Stimulated activated effector memory CD8-positive, alpha-beta T cell treated with anti-CD3 and anti-CD28 coated beads, Interleukin-12 subunit alpha, Interleukin-12 subunit beta, amount 100 ng/mL, for 72 hours (primary cell): ENCODE results near the gene CUZD1.
"Not testable (repeated sequence)": the region's sequence is repeated elsewhere in the genome, so short reads cannot be mapped to it uniquely, and the experiment has no call there.

ENCODE experiments used
- ATAC-seq: fragments of 150-1000 bp; cut with Tn5 transposase; 2 replicates; pipeline ENCODE4 v1.10.0; 2021
- DNase-seq, 2 donors: peaks; one replicate each; pipeline ENCODE4 v3.0.0; 2021 to 2022; ENCODE audit warnings: low spot score in 2 of 2
- H3K27ac Mint-ChIP-seq: one replicate; pipeline ENCODE4 v1.8.0; 2022; ENCODE audit warnings: mild to moderate bottlenecking, mixed read lengths
- H3K36me3 Mint-ChIP-seq: one replicate; pipeline ENCODE4 v1.8.0; 2022; ENCODE audit warnings: mild to moderate bottlenecking, mixed read lengths
- H3K4me1 Mint-ChIP-seq: one replicate; pipeline ENCODE4 v1.8.0; 2022; ENCODE audit warnings: mixed read lengths
- H3K4me3 Mint-ChIP-seq: one replicate; pipeline ENCODE4 v1.8.0; 2022; ENCODE audit warnings: mild to moderate bottlenecking, mixed read lengths
- H3K9me3 Mint-ChIP-seq: one replicate; pipeline ENCODE4 v1.8.0; 2022; ENCODE audit warnings: mixed read lengths

CUZD1 gene

GRCh38 chr10:122864194-122864592, 18.5 kb upstream of the CUZD1 start:
- no peak for DNase-seq
- no peaks in the 10 kb centered on the region for H3K9me3 Mint-ChIP-seq
- no peak overlapping the region for H3K27ac Mint-ChIP-seq
- no peak for ATAC-seq
- peaks cover 33% of the 10 kb centered on the region for H3K4me1 Mint-ChIP-seq
- no peak overlapping the region for H3K4me3 Mint-ChIP-seq
- H3K36me3 Mint-ChIP-seq, result no peaks in the 10 kb centered on the region

GRCh38 chr10:122863216-122864193, 17.8 kb upstream of the CUZD1 start:
- Mint-ChIP-seq H3K4me3 (no peak overlapping the region), H3K36me3 (no peaks in the 10 kb centered on the region), H3K27ac (no peak overlapping the region), H3K4me1 (peaks cover 33% of the 10 kb centered on the region), H3K9me3 (no peaks in the 10 kb centered on the region)
- ATAC-seq (no peak), DNase-seq (no peak)

- no peak overlapping the region for H3K27ac Mint-ChIP-seq
- no peak for DNase-seq
- H3K4me3 Mint-ChIP-seq, result no peak overlapping the region
- H3K9me3 Mint-ChIP-seq, result no peaks in the 10 kb centered on the region
- H3K36me3 Mint-ChIP-seq, result no peaks in the 10 kb centered on the region
- ATAC-seq, result no peak
- peaks cover 27% of the 10 kb centered on the region for H3K4me1 Mint-ChIP-seq
These were observed 16.1 kb upstream of the CUZD1 start for GRCh38 chr10:122861711-122862161.

GRCh38 chr10:122859527-122859926, 13.9 kb upstream of the CUZD1 start:
- Mint-ChIP-seq H3K4me1 (peaks cover 38% of the 10 kb centered on the region), H3K9me3 (no peaks in the 10 kb centered on the region), H3K4me3 (no peak overlapping the region), H3K36me3 (peaks cover 13% of the 10 kb centered on the region), H3K27ac (no peak overlapping the region)
- DNase-seq, result no peak
- ATAC-seq, result no peak

GRCh38 chr10:122858042-122858441, 12.4 kb upstream of the CUZD1 start:
- H3K4me3 Mint-ChIP-seq, H3K9me3 Mint-ChIP-seq, DNase-seq, ATAC-seq, H3K27ac Mint-ChIP-seq: not testable (repeated sequence)
- H3K36me3 Mint-ChIP-seq, result peaks cover 25% of the 10 kb centered on the region
- peaks cover 39% of the 10 kb centered on the region for H3K4me1 Mint-ChIP-seq

- DNase-seq (no peak), ATAC-seq (no peak)
- Mint-ChIP-seq H3K27ac (no peak overlapping the region), H3K4me3 (no peak overlapping the region), H3K9me3 (no peaks in the 10 kb centered on the region), H3K36me3 (peaks cover 34% of the 10 kb centered on the region), H3K4me1 (peaks cover 38% of the 10 kb centered on the region)
These were observed 11.2 kb upstream of the CUZD1 start for GRCh38 chr10:122856902-122857301.

- H3K9me3 Mint-ChIP-seq, result no peaks in the 10 kb centered on the region
- no peak for DNase-seq
- peaks cover 45% of the 10 kb centered on the region for H3K36me3 Mint-ChIP-seq
- no peak overlapping the region for H3K27ac Mint-ChIP-seq
- no peak for ATAC-seq
- peaks cover 34% of the 10 kb centered on the region for H3K4me1 Mint-ChIP-seq
- no peak overlapping the region for H3K4me3 Mint-ChIP-seq
These were observed 10.1 kb upstream of the CUZD1 start for GRCh38 chr10:122855745-122856144.

- DNase-seq (no peak), ATAC-seq (no peak)
- Mint-ChIP-seq H3K4me3 (no peak overlapping the region), H3K4me1 (peaks cover 34% of the 10 kb centered on the region), H3K9me3 (no peaks in the 10 kb centered on the region), H3K27ac (no peak overlapping the region), H3K36me3 (peaks cover 54% of the 10 kb centered on the region)
These were observed 9.0 kb upstream of the CUZD1 start for GRCh38 chr10:122854648-122855047.

GRCh38 chr10:122853665-122854313, 8.1 kb upstream of the CUZD1 start:
- Mint-ChIP-seq H3K4me3 (no peak overlapping the region), H3K4me1 (peaks cover 34% of the 10 kb centered on the region), H3K27ac (peak overlapping the region; percentile 63), H3K9me3 (no peaks in the 10 kb centered on the region), H3K36me3 (peaks cover 62% of the 10 kb centered on the region)
- DNase-seq (no peak), ATAC-seq (no peak)

GRCh38 chr10:122852261-122852660, 6.6 kb upstream of the CUZD1 start:
- no peaks in the 10 kb centered on the region for H3K9me3 Mint-ChIP-seq
- ATAC-seq (no peak), DNase-seq (no peak)
- H3K4me1 Mint-ChIP-seq, result peaks cover 42% of the 10 kb centered on the region
- no peak overlapping the region for H3K4me3 Mint-ChIP-seq
- no peak overlapping the region for H3K27ac Mint-ChIP-seq
- H3K36me3 Mint-ChIP-seq, result peaks cover 64% of the 10 kb centered on the region

- Mint-ChIP-seq H3K9me3 (peaks cover 2% of the 10 kb centered on the region), H3K27ac (no peak overlapping the region), H3K4me3 (no peak overlapping the region), H3K4me1 (peaks cover 29% of the 10 kb centered on the region), H3K36me3 (peaks cover 64% of the 10 kb centered on the region)
- ATAC-seq (peak; percentile 45), DNase-seq (no peak)
These were observed 5.3 kb upstream of the CUZD1 start for GRCh38 chr10:122850705-122851640.

GRCh38 chr10:122849900-122850605, 4.4 kb upstream of the CUZD1 start:
- H3K36me3 Mint-ChIP-seq, result peaks cover 63% of the 10 kb centered on the region
- H3K4me3 Mint-ChIP-seq, result no peak overlapping the region
- no peak for ATAC-seq
- no peak overlapping the region for H3K27ac Mint-ChIP-seq
- peaks cover 2% of the 10 kb centered on the region for H3K9me3 Mint-ChIP-seq
- DNase-seq, result no peak
- peaks cover 22% of the 10 kb centered on the region for H3K4me1 Mint-ChIP-seq

- ATAC-seq, result no peak
- peaks cover 2% of the 10 kb centered on the region for H3K9me3 Mint-ChIP-seq
- H3K36me3 Mint-ChIP-seq, result peaks cover 63% of the 10 kb centered on the region
- H3K4me3 Mint-ChIP-seq, result no peak overlapping the region
- H3K4me1 Mint-ChIP-seq, result peaks cover 15% of the 10 kb centered on the region
- no peak overlapping the region for H3K27ac Mint-ChIP-seq
- no peak for DNase-seq
These were observed 3.4 kb upstream of the CUZD1 start for GRCh38 chr10:122849090-122849489.

- Mint-ChIP-seq H3K4me1 (peaks cover 8% of the 10 kb centered on the region), H3K36me3 (peaks cover 56% of the 10 kb centered on the region), H3K9me3 (peaks cover 2% of the 10 kb centered on the region), H3K4me3 (no peak overlapping the region), H3K27ac (peak overlapping the region; percentile 60)
- no peak for ATAC-seq
- no peak for DNase-seq
These were observed 2.3 kb upstream of the CUZD1 start for GRCh38 chr10:122847782-122848604.
